GM19395 (cell line): ENCODE measurements around the gene ADGRL2.

ENCODE experiments used
- ATAC-seq: cut with Tn5 transposase; IDR thresholded peaks from one replicate; pipeline ENCODE4 v1.9.1; 2021; ENCODE audit warnings: mild to moderate bottlenecking, moderate library complexity; ENCODE audit not compliant: unreplicated experiment

ADGRL2 gene

GRCh38 chr1:81800695-81801650 lies at the start of gene ADGRL2:
ADGRL2 (plus strand) TSS chr1:81800934; CDS start chr1:81836985, 36,051 bp downstream.
- ATAC-seq = peak; percentile 73

- no peak for ATAC-seq
These were observed 47.9 kb upstream of the ADGRL2 start for GRCh38 chr1:81752840-81753239.

- no peak for ATAC-seq
These were observed 46.3 kb upstream of the ADGRL2 start for GRCh38 chr1:81754424-81754823.

GRCh38 chr1:81756872-81757271 lies 43.9 kb upstream of the ADGRL2 start:
- no peak for ATAC-seq

GRCh38 chr1:81757398-81758020 lies 43.2 kb upstream of the ADGRL2 start:
- no peak for ATAC-seq

- no peak for ATAC-seq
These were observed 42.6 kb upstream of the ADGRL2 start for GRCh38 chr1:81758181-81758580.

- ATAC-seq = no peak
These were observed 40.1 kb upstream of the ADGRL2 start for GRCh38 chr1:81760477-81761097.

GRCh38 chr1:81775510-81775909 lies 25.2 kb upstream of the ADGRL2 start:
- no peak for ATAC-seq

- no peak for ATAC-seq
These were observed 19.9 kb upstream of the ADGRL2 start for GRCh38 chr1:81780705-81781454.

GRCh38 chr1:81781749-81782148 lies 19.0 kb upstream of the ADGRL2 start:
- ATAC-seq = no peak

GRCh38 chr1:81792184-81792583 lies 8.6 kb upstream of the ADGRL2 start:
- ATAC-seq = no peak

- no peak for ATAC-seq
These were observed 3.0 kb upstream of the ADGRL2 start for GRCh38 chr1:81797701-81798100.

- ATAC-seq = no peak
These were observed 617 bp upstream of the ADGRL2 start for GRCh38 chr1:81799939-81800694.

- ATAC-seq = no peak
These were observed 1.1 kb downstream of the ADGRL2 start for GRCh38 chr1:81801651-81802456.

- no peak for ATAC-seq
These were observed 1.6 kb downstream of the ADGRL2 start for GRCh38 chr1:81802457-81802706.

- no peak for ATAC-seq
These were observed 2.1 kb downstream of the ADGRL2 start for GRCh38 chr1:81802707-81803430.

GRCh38 chr1:81803431-81804110 lies 2.8 kb downstream of the ADGRL2 start:
- ATAC-seq = no peak

GRCh38 chr1:81804312-81804711 lies 3.6 kb downstream of the ADGRL2 start:
- no peak for ATAC-seq
